Measurements from ENCODE around the gene ARHGAP26.

ARHGAP26 gene

GRCh38 chr5:143271431-143271830 is 501.3 kb downstream of the ARHGAP26 start:
- TF ChIP-seq CTCF (IDR thresholded peaks at IDR 0.05; ENCODE audit: insufficient read depth, low read depth, low read length, missing control alignments), result no peak

GRCh38 chr5:143274952-143275351 is 504.8 kb downstream of the ARHGAP26 start:
- no peak overlapping the region for H3K4me3 ChIP-seq (ENCODE audit: low read depth, low read length)
- DNase-seq (ENCODE audit: low read depth), result no peak
- TF ChIP-seq CTCF (IDR thresholded peaks at IDR 0.05; ENCODE audit: insufficient read depth, low read depth, low read length, missing control alignments), result no peak

More at GRCh38 chr5:143271431-143271830, 501.3 kb downstream of the ARHGAP26 start:
- DNase-seq (ENCODE audit: low read depth), result peak; percentile 33
- H3K4me3 ChIP-seq (ENCODE audit: low read depth, low read length), result no peak overlapping the region

DNA sequence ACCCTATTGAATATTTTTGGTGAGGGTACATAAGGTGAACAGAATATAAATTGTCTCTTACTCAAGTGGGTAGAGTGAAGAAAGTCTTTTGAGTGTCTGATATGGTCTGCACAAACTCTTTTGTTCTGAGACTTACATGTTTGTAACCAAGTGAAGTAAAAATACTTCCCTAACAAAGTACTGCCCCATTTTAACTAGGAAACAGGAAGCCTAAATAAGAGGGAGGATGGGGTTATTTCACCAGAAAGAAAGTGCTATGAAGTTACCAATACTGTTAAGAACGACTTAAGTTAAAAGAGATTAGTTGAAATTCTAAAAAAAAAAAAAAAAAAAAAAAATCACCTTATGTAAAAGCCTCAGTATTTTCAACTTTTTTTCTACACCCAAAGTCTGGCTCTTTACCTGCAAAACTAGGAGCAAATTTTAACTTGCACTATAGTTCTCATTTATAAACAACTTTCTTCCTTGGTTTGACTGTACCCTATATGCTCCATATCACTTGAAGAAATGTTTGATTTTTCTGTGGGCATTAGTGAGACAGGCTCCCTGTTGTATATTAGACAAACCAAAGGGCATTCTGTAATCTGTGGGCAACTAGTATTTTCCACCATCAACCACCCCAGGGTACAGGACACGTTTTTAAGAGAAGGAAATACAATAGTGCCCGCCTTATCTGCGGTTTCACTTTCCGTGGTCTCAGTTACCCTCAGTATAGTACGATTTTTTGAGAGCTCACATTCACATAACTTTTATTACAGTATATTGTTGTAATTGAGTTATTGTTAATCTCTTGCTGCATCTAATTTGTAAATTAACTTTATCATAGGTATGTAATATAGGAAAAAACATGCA is 505.6 kb downstream of the ARHGAP26 start:
- no peak overlapping the region for H3K4me3 ChIP-seq (ENCODE audit: low read depth, low read length)
- no peak for TF ChIP-seq CTCF (IDR thresholded peaks at IDR 0.05; ENCODE audit: insufficient read depth, low read depth, low read length, missing control alignments)
- DNase-seq (ENCODE audit: low read depth), result no peak

DNA sequence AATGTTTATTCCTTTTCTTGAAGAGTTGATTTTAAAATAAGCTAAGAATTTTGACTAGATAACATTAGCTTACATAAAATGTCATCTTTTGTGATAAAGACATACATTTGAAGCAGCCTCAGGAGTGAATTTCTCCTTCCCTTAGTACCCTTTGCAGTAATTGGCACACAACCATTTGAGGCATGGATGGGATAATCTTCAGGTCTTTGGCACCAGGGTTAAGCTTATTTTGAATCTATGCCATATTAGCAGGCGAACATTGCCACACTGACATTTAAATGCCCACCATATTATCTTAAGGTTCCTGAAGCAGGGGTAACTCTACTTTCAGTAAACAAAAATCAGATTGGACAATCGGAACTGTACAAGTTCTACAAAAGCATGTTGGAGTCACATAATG is 507.4 kb downstream of the ARHGAP26 start:
- no peak for TF ChIP-seq CTCF (IDR thresholded peaks at IDR 0.05; ENCODE audit: insufficient read depth, low read depth, low read length, missing control alignments)
- no peak for DNase-seq (ENCODE audit: low read depth)

More for the DNA sequence above, 507.4 kb downstream of the ARHGAP26 start:
- H3K4me3 ChIP-seq (ENCODE audit: low read depth, low read length), result no peak overlapping the region
